ENCODE measurements around the gene CCDC7.
"Not testable (repeated sequence)": the region's sequence is repeated elsewhere in the genome, so short reads cannot be mapped to it uniquely, and the experiment has no call there.

The CCDC7 gene

DNA sequence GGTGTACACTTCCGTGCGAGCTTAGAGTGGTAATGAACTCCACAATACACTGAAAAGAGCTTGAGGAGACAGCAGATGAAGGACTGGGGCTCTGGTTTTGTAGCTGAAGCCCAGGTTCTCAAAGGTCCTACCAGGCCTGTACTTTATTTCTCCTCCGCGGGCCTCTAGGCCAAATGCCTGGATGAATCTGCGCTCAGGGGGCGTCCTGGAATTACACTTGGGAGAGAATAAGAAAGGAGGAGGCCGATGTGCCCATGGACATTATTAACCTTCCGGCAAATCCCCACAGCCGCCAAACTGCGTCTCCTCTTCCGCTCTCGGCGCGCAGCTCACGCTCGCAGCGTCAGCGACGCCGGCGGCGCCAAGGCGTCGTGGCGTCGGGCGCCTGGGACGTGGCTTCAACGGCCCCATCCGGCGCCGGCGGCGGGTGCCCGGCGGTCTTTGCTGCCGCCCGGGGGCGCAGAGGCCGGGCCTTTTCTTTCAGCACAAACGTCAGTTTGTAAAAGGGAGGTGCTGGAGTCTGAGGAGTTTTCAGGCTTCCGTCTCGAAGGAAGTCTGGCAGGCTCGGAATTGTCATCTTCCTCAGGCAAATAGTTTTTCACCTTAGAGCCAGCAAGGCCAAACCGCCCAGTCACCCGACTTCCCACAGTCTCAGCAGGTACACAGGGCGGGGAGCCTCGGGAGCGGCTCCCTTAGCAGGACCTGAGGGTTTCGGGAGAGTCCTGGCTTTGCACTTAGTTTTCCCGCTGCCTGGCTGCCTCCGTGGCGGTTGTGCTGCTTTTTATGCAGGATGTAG is at the start of gene CCDC7:
Gene CCDC7, plus strand, starts transcription at position 401 of the 796 bp plus-strand sequence. CDS start 5,503 bp downstream, outside the sequence.
- DNase-seq, result peak; percentile 65

DNA sequence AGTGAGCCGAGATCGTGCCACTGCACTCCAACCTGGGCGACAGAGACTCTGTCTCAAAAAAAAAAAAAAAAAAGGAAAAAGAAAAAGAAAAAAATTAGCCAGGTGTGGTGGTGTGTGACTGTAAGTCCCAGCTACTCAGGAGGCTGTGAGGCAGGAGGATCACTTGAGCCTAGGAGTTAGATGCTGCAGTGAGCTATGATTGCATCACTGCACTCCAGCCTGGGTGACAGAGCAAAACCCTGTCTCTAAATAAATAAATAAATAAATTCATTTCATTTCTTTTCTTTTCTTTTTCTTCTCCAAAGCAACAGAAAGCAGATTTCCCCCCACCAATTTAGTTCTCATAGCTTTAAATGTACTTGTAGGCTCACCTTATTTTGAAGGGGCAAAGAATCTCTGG is 48.8 kb upstream of the CCDC7 start:
- not testable (repeated sequence) for DNase-seq

DNA sequence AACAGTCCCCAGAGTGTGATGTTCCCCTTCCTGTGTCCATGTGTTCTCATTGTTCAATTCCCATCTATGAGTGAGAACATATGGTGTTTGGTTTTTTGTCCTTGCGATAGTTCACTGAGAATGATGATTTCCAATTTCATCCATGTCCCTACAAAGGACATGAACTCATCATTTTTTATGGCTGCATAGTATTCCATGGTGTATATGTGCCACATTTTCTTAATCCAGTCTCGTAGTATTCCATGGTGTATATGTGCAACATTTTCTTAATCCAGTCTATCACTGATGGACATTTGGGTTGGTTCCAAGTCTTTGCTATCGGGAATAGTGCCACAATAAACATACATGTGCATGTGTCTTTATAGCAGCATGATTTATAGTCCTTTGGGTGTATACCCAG is 46.2 kb upstream of the CCDC7 start:
- not testable (repeated sequence) for DNase-seq

DNA sequence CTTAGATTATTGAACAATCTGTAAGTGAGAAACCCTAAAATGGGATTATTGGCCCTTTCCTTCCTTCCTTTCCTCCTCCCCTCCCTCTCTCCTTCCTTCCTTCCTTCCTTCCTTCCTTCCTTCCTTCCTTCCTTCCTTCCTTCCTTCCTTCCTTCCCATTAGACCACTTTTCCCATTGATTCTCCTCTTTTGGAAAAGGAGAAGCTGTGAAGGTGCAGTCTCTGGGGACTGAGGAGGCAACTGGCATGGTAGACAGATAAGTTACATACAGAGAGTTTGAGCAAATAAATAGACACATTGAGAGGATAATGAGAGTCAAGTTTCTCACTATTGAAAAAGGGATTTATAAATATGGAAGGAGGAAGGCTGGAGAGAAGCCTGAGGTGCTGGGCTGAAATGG is 45.0 kb upstream of the CCDC7 start:
- no peak for DNase-seq

DNA sequence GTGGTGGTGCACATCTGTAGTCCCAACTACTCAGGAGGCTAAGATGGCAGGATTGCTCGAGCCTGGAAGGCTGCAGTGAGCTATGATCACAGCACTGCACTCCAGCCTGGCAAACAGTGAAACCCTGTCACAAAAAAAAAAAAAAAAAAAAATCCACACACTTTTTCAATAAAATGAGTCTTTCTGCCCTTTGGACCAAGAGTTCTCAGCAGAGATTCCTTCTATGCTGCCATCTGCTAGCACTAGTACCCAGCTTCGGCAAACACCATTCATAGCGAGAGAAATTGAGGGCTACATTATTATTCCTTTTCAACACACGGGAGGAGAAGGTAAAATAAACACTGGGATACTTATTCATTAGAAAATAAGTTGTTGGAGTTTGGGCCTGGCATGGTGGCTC is 43.4 kb upstream of the CCDC7 start:
- DNase-seq, result no peak

DNA sequence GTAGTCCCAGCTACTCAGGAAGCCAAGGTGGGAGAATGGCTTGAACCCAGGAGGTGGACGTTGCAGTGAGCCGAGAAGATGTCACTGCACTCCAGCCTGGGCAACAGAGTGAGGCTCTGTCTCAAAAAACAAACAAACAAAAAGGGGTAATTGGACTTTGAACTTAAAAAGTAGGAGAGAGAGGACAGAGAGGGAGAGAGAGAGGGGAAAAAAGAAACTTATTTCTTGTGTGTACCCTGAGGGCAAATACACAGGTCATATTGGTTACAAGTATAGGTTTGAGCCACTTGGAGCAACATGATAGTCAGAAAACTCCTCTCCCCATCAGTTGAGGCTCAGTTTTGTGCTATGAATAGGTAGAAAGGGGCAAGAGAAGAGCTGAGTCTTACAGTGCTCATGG is 42.8 kb upstream of the CCDC7 start:
- no peak for DNase-seq

DNA sequence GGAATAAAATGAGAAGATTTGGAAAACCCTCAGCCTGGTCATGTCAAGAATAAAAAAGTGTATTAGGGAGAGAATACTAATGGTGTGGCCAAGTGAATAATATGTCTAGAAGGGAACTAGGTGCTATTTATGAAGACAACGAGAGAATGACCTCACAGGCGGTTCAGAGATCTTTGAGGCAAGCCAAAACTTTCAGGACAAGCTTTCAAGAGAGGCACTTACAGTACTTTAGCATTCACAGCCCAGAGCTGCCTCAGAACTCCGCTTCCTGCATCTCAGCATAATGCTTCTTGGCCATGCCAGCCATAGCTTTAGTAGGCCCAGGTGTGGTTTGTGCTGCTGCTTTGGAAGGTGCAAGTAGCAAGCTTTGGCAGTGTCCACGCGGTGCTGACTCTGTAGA is 37.2 kb upstream of the CCDC7 start:
- no peak for DNase-seq

GRCh38 chr10:32409741-32410140 is 36.2 kb upstream of the CCDC7 start:
- no peak for DNase-seq

GRCh38 chr10:32410569-32410968 is 35.4 kb upstream of the CCDC7 start:
- no peak for DNase-seq

- DNase-seq, result no peak
These were observed 34.0 kb upstream of the CCDC7 start for GRCh38 chr10:32411797-32412498.

DNA sequence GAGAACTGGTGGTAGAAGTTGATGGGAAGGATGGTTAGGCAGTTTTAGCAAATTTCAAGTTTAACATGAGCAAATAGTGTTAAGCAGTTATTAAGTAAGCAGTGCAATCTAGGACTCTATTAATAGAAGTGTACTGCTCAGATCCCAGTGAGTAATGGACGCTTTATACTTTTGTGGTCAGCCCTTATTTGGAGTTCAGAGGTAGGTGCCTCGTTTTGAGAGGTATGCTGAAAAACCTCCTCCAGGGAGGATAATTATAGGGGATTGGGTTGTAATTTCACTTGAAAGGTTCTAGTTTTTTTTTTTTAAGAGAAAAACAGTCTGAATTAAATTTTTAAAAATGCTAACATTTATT is 33.5 kb upstream of the CCDC7 start:
- no peak for DNase-seq

DNA sequence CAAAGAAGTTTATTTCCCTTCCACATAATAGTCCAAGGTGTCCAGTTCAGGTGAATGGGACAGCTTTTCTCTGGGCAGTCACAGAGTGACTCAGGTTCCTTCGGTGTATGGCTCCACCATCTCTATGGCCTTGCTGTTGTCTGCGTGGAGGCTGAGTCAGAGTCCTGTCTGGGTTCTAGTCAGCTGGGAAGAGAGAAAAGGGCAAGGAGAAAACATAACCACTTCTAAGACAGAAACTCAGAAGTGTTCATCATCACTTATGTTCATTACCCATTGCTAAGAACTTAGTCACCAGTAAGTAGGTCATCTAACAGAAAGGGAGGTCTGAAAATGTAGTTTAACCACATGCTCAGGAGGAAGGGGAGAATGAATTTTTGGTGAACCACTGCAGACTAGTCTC is 32.4 kb upstream of the CCDC7 start:
- peak; percentile 5 for DNase-seq

DNA sequence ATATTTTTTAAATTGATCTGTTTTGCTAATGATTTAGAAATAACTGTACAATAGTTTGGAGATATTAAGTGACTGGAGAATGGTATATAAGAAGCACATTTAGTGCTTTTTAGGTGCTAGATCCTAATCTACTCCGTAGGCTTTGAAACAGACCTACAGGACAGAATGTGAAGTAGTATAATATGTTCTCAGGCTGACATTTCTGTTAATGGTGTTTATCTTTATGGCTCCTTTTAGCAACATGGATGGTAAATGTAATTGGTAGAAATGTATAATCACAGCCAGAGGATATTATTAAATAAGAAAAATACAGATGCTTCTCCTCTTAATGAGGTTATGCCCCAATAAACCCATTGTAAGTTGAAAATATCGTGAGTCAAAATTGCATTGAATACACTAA is 30.6 kb upstream of the CCDC7 start:
- no peak for DNase-seq

DNA sequence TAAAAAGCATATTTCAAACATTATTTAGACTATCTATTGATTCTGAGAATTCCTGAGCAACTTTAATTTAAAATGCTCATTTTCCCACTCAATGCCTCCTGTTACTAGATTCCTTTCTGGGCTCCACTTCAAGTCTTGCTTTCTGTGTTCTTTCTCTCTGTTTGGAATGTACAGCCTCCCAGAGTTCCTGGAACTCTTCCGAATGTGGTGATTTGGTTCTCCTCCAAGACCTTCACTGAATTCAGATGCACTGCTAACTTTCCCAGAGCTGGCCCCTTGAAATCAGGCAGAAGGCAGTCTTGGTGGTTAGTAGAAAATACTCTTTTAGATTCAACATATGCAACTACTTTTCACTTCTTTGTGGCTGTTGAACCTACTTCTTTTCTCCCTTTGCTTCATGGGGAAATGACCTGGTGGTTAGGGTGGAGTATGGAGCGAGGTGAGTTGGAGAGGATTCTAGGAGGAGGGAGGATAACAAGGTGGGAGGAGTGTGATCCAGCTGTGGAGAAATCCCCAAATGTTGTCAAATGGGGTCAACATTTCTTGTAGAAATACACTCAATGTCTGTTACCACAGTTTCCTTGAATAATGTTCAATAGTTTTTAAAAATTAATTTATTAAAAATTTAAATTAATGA is 27.9 kb upstream of the CCDC7 start:
- no peak for DNase-seq

GRCh38 chr10:32418572-32418971 is 27.4 kb upstream of the CCDC7 start:
- DNase-seq, result no peak

DNA sequence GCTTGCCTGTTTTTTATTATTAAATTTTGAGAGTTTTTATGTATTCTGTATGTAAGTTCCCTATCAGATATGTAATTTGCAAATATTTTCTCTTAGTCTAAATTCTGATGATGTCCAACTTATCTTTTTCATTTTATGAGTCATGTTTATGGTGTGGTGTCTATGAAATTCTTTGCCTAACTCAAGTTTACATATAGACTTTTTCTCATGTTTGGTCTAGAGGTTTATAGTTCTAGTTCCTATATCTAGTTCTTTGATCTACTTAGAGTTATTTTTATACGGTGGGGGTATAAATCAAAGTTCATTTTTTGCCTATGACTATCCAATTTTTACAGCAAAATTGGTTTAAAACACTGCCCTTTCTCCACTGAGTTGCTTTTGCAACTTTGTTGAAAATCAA is 26.3 kb upstream of the CCDC7 start:
- DNase-seq, result no peak

GRCh38 chr10:32426186-32426585 is 19.8 kb upstream of the CCDC7 start:
- DNase-seq, result no peak

GRCh38 chr10:32433542-32433941 is 12.4 kb upstream of the CCDC7 start:
- no peak for DNase-seq

DNA sequence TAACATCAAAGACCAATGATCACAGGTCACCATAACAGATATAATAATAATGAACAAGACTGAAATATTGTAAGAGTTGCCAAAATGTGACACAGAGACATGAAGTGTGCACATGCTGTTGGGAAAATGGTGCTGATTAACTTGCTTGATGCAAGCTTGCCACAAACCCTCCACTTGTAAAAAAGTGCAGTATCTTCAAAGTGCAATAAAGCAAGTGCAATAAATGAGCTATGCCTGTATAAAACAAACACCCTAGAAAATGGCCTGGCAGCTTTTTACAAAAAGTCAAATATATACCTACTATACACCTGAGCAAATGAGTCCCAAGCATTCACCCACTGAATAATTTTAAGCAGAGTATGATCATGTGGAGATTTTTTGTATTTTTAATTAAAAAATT is 9.7 kb upstream of the CCDC7 start:
- DNase-seq, result no peak

DNA sequence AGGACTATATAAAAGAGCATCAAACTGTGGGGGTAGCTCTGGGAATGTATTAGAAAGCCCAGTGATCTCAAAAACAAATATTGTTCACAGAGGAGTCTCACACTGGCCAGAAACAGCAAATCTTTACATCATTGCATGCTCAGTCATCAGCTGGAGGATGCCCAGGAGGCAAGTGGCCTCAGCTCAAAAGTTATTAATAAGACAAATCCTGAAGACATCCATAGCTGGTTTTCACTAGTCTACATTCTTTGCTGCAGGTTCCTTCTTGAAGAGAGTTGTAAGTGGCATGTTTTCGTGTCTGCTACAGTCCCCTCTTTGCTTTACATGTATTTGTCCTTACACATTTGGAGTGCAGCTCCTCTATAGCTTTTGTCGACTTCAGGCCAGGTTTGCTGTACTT is 8.6 kb upstream of the CCDC7 start:
- DNase-seq, result no peak

- DNase-seq, result no peak
These were observed 904 bp upstream of the CCDC7 start for GRCh38 chr10:32445036-32445435.

DNA sequence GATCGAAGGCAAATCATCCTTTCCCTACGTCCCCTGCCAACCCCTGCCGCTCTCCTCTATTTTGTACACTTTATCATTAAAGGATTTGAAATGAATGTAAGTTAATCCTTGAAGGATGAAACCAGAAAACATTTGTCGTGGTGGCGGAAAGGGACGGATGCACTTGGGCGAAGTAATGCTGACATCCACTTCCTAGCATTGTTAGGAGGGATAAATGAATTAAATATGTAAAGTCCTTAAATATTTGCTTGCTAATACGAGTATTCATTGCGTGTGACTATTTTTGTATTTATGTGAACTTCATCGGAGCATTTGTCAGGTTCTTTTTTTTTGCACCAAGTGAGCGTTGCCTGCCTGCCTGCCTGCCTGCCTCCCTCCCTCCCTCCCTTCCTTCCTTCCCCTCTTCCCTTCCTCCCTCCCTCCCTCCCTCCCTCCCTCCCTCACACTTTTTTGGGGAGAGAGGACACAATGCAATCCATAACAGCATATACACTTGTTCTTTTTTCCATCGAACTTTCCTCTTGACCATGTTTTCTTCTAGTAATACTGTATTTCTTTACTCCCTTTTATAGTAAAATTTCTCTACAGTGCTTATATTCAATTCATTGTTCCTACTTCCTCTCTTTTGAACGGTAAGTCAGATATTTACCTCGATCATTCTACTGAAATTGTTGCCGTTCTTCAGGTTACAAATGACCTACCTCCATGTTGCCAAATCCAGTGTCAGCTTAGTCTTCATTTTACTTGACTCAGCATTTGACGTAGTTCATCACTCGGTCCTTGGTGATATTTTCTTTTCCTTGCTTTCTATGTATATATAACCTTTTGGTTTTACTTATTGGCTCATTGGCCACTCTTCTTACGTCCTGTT is 831 bp downstream of the CCDC7 start:
- no peak for DNase-seq

DNA sequence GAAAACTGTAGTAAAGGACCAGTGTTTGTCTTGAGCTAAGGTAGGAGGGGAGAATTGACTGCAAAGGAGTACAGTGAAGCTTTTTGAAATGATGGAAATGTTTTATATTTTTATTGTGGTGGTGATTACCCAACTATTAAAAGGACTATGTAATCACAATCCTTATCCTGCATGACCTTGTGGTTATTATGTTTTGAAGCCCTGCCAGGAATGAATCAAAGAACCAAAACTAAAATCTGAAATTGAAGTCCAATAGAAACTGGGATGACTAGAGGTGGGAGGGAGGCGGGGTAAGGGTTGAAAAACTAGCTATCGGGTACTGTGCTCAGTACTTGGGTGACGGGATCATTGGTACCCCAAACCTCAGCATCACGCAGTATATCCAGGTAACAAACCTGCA is 8.2 kb downstream of the CCDC7 start:
- no peak for DNase-seq

Data from T1000 (cell line).